Epithelial cell of proximal tubule (primary cell): ENCODE data around the gene CLIP4. TPM values are rescaled to one million over a fixed set of nuclear protein-coding genes. Genes with fewer than 3 reads are reported as not detected.
"Not testable (repeated sequence)": the region's sequence is repeated elsewhere in the genome, so short reads cannot be mapped to it uniquely, and the experiment has no call there.

Experiments used
- DNase-seq: peaks from one replicate; pipeline ENCODE4 v3.0.0-alpha.2; 2011; ENCODE audit warnings: low read depth
- H3K4me3 ChIP-seq: 2 replicates; pipeline ENCODE4 v1.5.1; 2011; ENCODE audit warnings: low read depth, mild to moderate bottlenecking, low read length
- CTCF ChIP-seq: conservative IDR thresholded peaks from 2 replicates; pipeline ENCODE4 v1.5.1; 2012; ENCODE audit warnings: low read depth, mild to moderate bottlenecking, low read length
- total RNA-seq: library from RNA; depleted of rRNA; stranded (reverse); fragments of >200 nt; gene quantifications from 2 replicates; pipeline ENCODE4 v1.2.3, GENCODE V29; 2015

The CLIP4 gene
- total RNA-seq, 1 donor from 2014 or later, result 22.8 TPM

- TF ChIP-seq CTCF, result no peak
These were observed 10.5 kb upstream of the CLIP4 start for GRCh38 chr2:29104688-29105087.

GRCh38 chr2:29105375-29105774 is 9.8 kb upstream of the CLIP4 start:
- peak; percentile 38 for TF ChIP-seq CTCF

More at GRCh38 chr2:29104688-29105087, 10.5 kb upstream of the CLIP4 start:
- no peak for DNase-seq
- no peak overlapping the region for H3K4me3 ChIP-seq

GRCh38 chr2:29106256-29106655 is 9.0 kb upstream of the CLIP4 start:
- DNase-seq, result no peak
- no peak for TF ChIP-seq CTCF
- H3K4me3 ChIP-seq, result no peak overlapping the region

More at GRCh38 chr2:29105375-29105774, 9.8 kb upstream of the CLIP4 start:
- no peak for DNase-seq
- no peak overlapping the region for H3K4me3 ChIP-seq

GRCh38 chr2:29106980-29107388 is 8.2 kb upstream of the CLIP4 start:
- H3K4me3 ChIP-seq, result no peak overlapping the region
- DNase-seq, result no peak
- no peak for TF ChIP-seq CTCF

GRCh38 chr2:29107547-29107946 is 7.7 kb upstream of the CLIP4 start:
- DNase-seq, H3K4me3 ChIP-seq: not testable (repeated sequence)

- DNase-seq, result no peak
- no peak for TF ChIP-seq CTCF
- H3K4me3 ChIP-seq, result no peak overlapping the region
These were observed 7.0 kb upstream of the CLIP4 start for GRCh38 chr2:29108225-29108624.

- no peak overlapping the region for H3K4me3 ChIP-seq
- no peak for TF ChIP-seq CTCF
- no peak for DNase-seq
These were observed 6.0 kb upstream of the CLIP4 start for GRCh38 chr2:29109246-29109645.

- no peak overlapping the region for H3K4me3 ChIP-seq
- no peak for TF ChIP-seq CTCF
- DNase-seq, result no peak
These were observed 4.2 kb upstream of the CLIP4 start for GRCh38 chr2:29110916-29111535.
